ENCODE results near the gene CDC5L.

DNA sequence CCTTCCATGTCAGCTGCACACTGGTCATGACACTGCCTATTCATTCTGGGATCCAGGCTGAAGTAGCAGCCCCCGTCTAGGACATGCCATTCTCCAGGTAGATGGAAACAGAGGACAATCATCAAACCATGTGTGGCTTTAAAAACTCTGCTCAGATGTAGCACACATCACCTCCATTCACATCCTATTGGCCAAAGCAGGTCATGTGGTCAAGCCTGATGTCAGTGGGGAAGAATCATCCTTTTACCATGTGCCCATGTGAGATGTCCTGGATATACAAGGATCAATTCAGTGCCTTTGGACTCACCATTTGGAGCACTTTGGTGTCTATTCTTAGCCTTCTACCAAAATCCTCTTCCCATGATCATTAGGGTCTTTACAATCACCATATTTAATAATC is 99.5 kb downstream of the CDC5L start:
- TF ChIP-seq, protein P1, sequence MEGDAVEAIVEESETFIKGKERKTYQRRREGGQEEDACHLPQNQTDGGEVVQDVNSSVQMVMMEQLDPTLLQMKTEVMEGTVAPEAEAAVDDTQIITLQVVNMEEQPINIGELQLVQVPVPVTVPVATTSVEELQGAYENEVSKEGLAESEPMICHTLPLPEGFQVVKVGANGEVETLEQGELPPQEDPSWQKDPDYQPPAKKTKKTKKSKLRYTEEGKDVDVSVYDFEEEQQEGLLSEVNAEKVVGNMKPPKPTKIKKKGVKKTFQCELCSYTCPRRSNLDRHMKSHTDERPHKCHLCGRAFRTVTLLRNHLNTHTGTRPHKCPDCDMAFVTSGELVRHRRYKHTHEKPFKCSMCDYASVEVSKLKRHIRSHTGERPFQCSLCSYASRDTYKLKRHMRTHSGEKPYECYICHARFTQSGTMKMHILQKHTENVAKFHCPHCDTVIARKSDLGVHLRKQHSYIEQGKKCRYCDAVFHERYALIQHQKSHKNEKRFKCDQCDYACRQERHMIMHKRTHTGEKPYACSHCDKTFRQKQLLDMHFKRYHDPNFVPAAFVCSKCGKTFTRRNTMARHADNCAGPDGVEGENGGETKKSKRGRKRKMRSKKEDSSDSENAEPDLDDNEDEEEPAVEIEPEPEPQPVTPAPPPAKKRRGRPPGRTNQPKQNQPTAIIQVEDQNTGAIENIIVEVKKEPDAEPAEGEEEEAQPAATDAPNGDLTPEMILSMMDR (IDR thresholded peaks at IDR 0.05) = no peak
- TF ChIP-seq POLR2AphosphoS5 (IDR thresholded peaks at IDR 0.05) = no peak

All from upper lobe of left lung (tissue), 4 donors.